NCI-H69 (cell line): ENCODE measurements around the gene NIPSNAP3A.
A peak's percentile ranks its signal among the peaks of the same experiment; 100 is the strongest.
"Not testable (repeated sequence)": the region's sequence is repeated elsewhere in the genome, so short reads cannot be mapped to it uniquely, and the experiment has no call there.

Experiments
- DNase-seq: peaks from one replicate; lab custom pipeline; 2025; lab: John Stamatoyannopoulos, UW

The NIPSNAP3A gene

DNA sequence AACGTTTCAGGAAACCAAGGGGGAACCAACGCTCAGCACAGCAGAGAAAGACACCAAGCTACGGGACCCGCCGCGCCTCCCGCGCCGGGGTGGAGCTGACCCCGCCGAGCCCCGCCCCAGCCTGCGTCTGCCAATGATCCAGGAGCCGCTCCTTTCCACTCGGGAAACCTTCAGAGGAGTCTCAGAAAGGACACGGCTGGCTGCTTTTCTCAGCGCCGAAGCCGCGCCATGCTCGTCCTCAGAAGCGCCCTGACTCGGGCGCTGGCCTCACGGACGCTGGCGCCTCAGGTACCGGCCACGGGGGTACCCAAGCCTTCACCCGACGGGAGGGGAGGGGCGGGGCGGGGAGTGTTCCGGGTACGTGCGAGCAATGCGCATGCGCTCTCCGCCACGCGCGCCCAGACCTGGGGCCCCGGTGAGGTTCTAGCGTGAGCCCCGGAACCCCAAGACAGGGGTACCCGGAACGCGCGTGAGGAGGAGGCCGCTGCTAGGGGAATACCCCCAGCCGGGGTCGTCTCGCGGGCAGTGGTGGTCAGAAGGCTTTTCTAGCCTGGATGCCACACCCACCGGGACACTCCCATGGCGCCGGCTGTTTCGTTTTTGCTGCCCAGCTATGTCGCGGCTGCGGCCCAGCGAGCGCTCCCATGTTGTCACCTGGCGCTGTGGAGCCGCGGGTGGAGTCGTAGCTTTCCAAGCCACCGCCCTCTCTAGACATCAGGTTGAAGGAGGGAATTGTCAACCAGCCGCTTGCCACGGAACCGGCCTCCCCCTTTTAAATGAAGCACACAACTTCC lies at the start of gene NIPSNAP3A:
Gene NIPSNAP3A, plus strand, starts transcription at position 119 of the 794 bp plus-strand sequence. Its CDS starts 110 bp downstream, at position 229.
- peak; percentile 95 for DNase-seq

DNA sequence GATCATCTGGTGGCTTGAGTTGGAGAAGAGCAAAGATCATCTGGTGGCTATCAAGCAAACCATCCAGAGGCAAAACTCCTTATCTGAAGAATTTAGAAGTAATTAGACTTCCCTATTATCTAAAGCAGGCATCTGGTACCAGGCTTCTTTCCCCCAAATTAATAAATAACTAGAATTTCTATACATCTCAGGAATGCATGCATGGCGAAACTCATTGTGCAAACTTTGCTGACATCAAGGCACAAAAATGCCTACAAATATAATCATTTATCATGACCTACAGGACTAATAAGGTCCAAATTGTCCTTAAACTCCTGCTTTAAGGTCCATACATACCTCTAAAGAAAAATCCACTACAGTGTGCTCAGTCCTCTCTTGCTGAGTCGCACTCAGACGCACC lies 47.2 kb upstream of the NIPSNAP3A start:
- no peak for DNase-seq

DNA sequence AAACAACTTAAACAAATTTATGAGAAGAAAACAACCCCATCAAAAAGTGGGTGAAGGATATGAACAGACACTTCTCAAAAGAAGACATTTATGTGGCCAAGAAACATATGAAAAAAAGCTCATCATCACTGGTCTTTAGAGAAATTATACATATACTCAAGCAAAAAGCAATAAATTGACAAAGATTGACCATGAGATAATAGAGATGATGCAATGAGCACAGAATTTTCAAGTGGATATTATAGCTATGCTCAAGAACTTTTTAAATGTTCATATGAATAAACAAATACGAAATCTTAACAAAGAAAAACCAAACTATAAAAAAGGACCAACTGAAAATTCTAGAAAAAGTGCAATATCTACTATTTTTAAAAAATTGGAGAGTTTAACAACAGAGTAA lies 38.7 kb upstream of the NIPSNAP3A start:
- DNase-seq: not testable (repeated sequence)

DNA sequence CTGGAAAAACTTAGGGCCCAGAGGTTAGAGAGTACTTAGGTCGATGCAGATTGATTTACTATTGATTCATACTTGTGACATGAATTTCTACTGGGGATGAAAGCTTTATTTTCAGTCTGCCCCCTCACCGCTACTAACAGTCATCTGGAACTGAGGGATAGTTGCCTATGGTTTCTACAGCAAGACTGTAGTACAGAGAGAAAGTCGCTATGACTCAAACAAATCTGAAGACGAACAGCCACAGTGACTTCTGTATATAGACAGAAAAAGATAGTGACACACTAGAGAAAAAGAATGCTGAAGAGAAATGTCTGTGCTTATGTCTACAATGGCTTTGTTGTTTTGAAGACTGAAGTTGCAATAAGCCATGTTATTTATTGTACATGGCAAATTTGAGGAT lies 35.9 kb upstream of the NIPSNAP3A start:
- no peak for DNase-seq

DNA sequence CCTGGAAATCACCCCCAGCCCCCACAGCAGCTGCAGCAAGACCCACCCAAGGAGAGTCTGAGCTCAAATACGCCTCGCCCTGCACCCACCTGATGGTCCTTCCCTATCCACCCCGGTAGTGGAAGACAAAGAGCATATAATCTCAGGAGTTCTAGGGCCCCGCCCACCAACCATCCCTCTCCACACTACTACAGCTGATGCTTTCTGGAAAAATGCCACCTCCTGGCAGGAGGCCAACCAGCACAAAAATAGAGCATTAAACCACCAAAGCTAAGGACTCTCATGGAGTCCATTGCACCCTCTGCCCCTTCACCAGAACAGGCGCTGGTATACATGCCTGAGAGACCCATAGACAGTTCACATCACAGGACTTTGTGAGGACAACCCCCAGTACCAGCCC lies 22.5 kb upstream of the NIPSNAP3A start:
- DNase-seq: peak; percentile 75

DNA sequence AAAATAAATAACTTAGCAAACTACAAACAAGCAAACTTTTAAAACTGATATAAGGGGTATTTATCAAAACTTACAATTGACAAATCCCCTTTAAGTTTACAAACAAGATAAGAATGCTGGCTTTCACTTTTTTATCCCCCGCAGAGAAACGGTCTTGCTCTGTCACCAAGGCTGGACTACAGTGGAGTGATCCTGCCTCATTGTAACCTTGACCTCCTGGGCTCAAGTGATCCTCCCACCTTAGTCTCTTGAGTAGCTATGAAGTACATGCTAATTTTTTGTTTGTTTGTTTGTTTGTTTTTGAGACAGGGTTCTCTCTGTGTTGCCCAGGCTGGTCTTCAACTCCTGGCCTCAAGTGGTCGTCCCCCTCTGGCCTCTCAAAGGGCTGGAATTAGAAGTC lies 9.0 kb upstream of the NIPSNAP3A start:
- DNase-seq: no peak

DNA sequence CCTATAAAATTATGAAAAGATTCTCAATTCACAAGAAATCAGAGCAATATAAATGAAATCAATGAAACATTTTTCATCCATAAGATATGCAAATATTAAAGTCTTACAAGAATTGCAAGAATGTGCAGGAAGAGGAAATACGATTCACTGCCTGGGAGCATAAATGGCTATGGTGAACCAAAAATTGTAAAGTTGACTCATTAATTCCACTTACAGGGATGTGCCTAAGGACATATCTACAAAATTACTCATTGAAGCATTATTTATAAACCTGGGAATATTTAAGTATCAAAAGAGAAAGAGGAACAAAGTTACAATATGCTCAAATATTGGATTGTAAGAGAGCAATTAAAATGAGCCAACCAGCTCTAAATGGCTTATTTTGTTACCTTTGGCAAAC lies 6.9 kb upstream of the NIPSNAP3A start:
- DNase-seq: no peak

DNA sequence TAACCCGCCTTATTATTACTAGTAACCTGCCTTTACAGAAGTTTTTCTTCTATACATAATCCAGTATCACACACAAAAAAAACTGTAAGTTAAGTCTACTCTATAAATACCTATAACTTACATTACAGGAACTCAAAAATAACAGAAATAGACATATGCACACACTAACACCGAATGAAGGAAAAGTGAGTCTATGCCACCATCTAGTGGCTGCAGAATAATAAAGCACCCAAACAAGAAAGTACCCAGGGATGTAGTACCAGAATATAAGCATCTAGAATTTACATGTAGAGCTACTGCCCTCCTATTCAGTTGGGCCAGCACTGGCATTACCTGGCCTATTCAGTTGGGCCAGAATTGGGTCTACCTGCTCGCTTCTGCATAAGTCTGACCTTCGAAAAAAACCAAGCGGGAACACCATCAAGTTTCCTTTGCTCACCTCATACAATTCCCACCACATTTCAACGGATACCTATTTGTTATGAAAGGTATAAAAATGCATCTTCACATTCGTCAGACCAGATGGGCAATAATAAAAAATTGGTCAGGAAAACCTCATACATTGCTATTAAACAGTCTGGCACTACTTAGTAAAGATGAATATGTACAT lies 4.0 kb upstream of the NIPSNAP3A start:
- peak; percentile 70 for DNase-seq

DNA sequence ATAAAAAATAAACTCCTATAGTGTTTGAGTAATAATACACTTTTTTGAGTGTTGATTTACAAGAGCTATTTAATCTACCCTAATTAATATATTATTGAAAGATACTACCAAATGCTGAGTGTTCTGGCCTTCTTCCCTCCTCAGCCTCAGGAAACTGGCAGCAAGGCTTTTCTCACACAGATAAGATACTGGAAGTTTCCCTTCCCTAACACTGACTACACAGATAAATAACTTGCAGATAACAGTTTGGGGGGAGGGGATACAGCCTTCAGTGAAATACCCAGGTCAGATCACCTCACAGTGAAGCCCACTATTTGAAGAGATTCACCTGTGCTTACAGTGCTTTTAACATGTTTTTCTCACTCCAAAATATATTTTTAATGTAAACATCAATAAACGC lies 1.6 kb upstream of the NIPSNAP3A start:
- no peak for DNase-seq

DNA sequence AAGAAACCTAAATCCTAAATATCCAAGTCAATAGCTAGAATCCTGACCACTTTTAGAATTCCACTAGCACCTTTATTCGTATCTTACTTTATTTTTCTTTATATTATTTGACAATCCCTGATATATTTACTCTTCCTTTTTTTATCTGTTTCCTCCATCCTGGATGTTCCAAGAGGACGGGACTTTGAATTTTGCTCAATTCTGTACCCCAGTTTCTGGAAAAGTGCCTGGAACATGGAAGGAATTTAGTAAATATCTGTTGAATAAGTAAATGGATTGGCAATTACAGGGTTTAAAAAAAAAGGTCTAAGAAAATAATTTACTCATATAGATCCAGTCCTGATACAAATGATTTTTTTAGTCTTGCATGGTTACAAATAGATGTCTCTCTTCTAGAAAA lies 1.2 kb upstream of the NIPSNAP3A start:
- no peak for DNase-seq

DNA sequence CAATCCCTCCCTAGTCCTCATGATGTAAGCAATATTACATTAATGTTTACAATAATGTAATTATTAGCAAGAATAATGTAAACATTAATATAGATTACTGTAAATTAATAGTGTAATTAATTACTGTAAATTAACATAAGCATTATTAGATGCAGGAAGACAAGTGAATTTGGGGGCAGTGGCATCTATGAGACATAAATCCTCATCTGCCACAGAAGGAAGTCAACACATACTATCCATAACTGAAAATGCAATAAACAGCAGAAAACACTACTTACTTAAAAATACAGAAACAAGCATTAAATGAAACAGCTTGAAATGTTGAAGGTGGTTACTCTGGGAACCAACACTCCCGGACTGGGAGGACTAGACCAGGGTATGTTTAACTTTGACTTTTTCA lies 685 bp upstream of the NIPSNAP3A start:
- peak; percentile 44 for DNase-seq

DNA sequence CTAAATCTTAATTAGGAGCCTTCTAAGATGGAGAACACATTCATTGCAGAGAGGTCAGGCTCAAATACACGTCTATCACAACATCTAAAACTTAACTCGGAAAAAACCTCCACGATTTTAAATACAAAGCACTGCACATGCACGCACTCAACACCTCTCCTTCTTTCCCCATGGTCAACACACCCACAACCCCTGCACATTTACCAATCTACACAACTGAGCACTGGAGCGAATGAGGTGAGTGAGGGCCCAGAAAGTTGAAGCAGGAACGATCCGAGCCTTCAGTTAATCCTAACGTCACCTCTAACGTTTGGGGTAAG lies 278 bp upstream of the NIPSNAP3A start:
- DNase-seq: no peak

DNA sequence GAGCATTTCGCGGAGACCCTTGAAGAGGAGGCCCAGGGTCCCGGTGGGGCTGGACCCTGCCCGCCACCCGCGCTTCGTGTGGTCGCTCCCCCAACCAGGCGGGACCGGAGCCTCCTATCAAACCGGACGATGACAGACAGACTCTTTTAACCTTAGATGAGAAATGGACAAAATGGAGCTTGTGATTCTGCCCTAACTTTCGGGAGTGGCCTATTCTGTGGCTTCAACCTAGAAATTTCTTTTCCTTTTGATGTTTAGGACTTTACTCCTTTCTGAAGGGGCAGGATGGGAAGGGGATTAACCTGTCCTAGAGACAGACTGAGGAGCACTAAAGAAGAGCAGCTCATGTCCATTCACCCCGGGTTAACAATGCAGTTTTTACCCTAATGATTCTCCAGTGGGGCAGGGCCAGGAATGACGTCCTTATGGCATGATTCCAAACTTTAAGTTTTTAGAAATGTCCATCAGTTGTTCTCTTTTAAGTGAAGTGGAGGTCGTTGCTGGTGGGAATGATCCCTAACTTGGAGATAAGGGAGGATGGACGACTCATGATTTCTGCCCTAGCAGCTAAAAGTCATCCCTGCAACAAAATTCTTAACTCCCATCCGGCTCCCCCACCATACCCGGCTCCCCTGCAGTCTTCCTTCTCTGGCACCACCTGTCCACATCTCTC lies 1.0 kb downstream of the NIPSNAP3A start:
- peak; percentile 70 for DNase-seq

DNA sequence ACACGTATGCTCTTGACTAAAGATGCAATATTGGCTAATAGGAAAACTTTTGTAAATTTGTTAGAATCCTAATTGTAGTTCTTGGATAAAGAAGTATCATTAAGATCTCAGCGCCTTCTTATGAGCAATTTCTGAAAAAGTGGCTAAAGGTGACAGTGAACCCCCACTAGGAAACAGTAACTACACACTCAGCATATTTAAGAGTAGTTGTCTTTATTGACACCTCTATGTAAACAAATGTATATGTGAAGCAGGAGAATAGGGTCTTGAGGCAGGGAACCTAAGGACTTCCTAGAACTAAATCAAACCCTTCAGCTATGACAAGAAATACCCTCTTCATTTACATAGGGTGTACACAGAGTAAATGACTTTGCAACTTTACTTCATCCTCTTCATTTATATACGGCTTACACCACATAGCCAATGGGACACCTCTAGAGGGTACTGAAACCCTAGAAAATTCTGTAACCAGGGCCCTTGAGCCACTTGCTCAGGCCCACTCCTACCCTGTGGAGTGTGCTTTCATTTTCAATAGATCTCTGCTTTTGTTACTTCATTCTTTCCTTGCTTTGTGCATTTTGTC lies 2.8 kb downstream of the NIPSNAP3A start:
- DNase-seq: no peak

DNA sequence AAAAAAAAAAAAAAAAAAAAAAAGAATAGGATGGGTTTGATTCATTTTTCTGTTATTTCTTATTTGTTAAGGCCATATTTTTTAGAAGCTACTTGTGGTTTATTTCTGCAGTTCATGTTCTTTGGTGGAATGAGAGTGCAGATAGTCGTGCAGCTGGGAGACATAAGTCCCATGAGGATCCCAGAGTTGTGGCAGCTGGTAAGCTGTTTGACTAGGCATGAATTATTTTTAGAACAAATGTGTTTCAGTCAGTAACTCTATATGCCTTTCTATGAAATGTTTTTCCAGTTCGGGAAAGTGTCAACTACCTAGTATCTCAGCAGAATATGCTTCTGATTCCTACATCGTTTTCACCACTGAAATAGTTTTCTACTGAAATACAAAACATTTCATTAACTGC lies 11.5 kb downstream of the NIPSNAP3A start:
- peak; percentile 71 for DNase-seq

DNA sequence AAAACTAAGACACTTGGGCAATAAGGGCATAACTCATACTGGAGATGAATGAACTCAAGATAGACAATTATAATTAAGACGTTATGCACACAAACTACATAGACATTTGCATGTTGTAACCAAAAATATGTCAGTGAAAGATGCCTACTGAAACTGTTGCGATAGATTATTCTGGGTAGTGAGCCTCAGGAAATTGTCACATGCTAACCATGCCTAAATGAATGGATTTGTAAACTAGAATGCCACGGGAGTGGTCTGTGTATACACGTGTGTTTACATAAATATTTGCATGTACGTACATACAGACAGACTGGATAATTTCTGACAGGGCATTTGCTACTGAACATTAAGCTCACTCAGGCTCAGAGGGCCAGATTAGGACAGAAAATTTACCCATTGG lies 17.7 kb downstream of the NIPSNAP3A start:
- DNase-seq: no peak

DNA sequence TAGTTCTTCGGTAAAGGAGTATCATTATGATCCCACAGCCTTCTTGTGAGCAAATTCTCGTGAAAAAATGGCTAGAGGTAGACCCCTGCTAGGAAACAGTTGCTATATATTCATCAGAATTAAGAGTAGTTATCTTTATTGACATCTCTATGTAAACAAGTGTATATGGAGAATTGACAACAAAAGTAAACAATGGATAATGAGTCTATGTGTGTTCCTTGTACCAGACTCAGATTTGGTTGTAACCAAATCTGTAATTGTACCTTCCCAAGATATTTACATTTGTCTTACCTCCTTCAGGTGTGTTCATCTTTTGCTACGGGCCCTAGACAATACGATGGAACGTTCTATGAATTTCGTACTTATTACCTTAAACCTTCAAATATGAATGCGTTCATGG lies 18.5 kb downstream of the NIPSNAP3A start:
- peak; percentile 46 for DNase-seq

DNA sequence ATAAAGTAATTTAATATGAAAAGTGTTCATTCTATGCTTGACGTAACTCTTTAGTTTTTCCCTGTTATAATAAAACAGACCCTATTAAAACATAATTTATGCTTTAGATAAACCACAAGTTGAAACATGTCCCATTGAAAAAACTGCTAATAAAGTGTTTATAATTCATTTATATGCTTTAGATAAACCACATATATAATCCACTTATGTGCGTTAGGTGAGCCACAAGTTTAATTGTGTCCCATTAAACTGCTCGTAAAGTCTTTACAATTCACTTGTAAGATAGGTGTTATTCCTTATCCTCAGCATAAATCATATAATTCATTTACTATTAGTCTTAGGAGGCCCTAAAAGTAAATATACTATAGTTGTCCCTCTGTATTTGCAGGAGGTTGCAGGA lies 20.0 kb downstream of the NIPSNAP3A start:
- no peak for DNase-seq

DNA sequence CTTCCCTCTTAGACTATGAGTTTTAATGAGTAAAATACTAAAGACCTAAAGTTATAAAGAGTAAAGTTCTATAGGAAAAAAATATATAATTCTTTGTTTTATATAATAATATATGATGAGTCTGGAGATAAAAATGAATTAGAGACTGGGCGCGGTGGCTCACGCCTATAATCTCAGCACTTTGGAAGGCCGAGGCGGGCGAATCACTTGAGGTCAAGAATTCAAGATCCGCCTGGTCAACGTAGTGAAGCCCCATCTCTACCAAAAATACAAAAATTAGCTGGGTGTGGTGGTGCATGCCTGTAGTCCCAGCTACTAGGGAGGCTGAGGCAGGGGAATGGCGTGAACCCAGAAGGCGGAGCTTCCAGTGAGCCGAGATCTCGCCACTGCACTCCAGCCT lies 21.5 kb downstream of the NIPSNAP3A start:
- DNase-seq: not testable (repeated sequence)

DNA sequence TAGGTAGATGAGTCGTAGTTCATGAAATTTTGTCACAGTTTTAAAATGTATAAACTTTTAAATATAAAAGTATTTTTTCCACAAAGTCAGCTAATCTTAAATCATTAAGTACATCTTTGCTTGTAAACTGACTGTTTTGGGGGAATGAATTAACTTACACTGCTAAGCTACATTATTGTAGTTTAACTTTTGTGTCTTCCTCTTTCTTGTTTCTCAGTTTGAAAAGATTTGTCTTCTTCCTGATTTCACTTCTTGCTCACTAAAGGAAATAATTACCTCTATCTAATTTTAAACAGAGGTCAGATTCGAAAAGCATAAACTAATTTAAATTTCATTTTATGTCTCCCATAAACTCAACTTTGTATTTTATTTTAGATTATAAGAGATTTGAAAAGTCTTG lies 22.2 kb downstream of the NIPSNAP3A start:
- DNase-seq: no peak

DNA sequence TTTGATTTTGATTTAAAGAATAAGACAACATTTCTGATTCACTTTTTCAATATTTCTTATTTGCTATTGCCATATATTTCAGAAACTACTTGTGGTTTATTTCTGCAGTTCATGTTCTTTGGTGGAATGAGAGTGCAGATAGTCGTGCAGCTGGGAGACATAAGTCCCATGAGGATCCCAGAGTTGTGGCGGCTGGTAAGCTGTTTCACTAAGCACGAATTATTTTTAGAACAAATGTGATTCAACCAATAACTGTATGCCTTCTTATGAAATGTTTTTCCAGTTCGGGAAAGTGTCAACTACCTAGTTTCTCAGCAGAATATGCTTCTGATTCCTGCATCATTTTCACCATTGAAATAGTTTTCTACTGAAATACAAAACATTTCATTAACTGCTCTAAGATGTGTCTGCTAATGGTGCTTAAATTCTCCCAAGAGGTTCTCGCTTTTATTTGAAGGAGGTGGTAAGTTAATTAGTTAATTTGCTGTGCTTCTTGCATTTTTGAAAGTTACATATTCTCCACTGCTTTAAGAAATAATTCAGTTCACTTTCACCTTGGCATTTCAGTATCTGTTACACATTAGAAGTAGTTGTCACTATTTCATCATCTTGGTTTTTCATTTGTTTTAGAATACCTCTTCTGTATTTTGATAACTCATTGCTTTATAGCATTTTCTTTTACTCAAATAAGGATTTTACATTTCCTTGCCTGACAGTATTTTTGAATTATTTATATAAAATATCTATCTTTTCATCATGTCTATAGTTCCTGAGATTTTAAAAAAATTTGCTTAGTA lies 25.4 kb downstream of the NIPSNAP3A start:
- no peak for DNase-seq

DNA sequence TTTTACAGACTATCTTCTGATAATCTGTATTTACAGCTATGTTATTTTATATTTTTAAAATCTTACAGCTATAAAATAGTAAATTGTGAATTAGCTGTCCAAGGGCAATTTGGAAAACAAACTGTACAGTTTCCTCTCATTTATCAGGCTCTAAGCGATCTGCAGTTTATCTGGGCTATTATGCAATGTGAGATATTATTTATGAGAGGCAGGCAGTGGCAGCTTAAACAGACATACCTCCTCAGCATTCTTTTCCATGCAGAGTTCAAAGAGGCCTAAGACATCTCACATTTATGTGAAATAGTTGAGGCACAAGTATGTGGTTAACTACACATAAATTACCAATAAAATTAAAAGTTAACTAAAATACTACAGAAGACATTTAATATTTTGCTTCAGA lies 26.6 kb downstream of the NIPSNAP3A start:
- no peak for DNase-seq
